Thyroid gland (tissue), 4 donors: Measurements from ENCODE around the gene GPC6. TPM values are rescaled to one million over a fixed set of nuclear protein-coding genes. Genes with fewer than 3 reads are reported as not detected.

Experiments
- DNase-seq, 2 donors: peaks; one replicate each; pipeline ENCODE4 v3.0.0-alpha.2; 2019
- H3K27ac ChIP-seq, 3 donors: fragments of 200-600 bp; sonication (generic); 1 replicate in 2 of 3; 2 replicates in 1 of 3; pipeline ENCODE4 v1.5.1; 2016 to 2019; ENCODE audit warnings: mild to moderate bottlenecking in 1 of 3, moderate library complexity in 1 of 3
- H3K27me3 ChIP-seq: fragments of 200-600 bp; sonication (generic); one replicate; pipeline ENCODE4 v1.5.1; 2019
- H3K36me3 ChIP-seq, 2 donors: fragments of 200-600 bp; sonication (generic); one replicate each; pipeline ENCODE4 v1.5.1; 2016 to 2019
- H3K4me1 ChIP-seq, 2 donors: fragments of 200-600 bp; sonication (generic); one replicate each; pipeline ENCODE4 v1.5.1; 2017 to 2019
- H3K4me3 ChIP-seq, 3 donors: fragments of 200-600 bp; sonication (generic); replicated peaks in 1 of 3; 1 replicate in 2 of 3; 2 replicates in 1 of 3; pipeline ENCODE4 v1.5.1; 2016; ENCODE audit warnings: mild to moderate bottlenecking in 1 of 3
- H3K9me3 ChIP-seq: fragments of 200-600 bp; sonication (generic); one replicate; pipeline ENCODE4 v1.5.1; 2017
- POLR2A ChIP-seq, 2 donors: fragments of 450-650 bp; IDR thresholded peaks; one replicate each; pipeline ENCODE4 v1.6.1; 2017; ENCODE audit warnings: antibody characterized with exemption in 2 of 2, mild to moderate bottlenecking in 2 of 2, moderate library complexity in 1 of 2
- WGBS, 2 donors: methylation state at CpG; one replicate each; pipeline ENCODE4 v1.1.5; 2017; 5-methylcytosine and 5-hydroxymethylcytosine counted together
- intact Hi-C: fragments of 100-400 bp; cut with DNase I; formaldehyde crosslinking; loops from one replicate; pipeline ENCODE4 v1.15.1; 2023
- total RNA-seq, 4 donors: library from RNA; depleted of rRNA; stranded (reverse); fragments of >200 nt; gene quantifications; one replicate each; pipeline ENCODE4 v1.2.3, GENCODE V29; 2016
- TF ChIP-seq, protein P1 (sequence below), 6 experiments: fragments of 200-600 bp in 3 of 6; fragments of 450-650 bp in 3 of 6; sonication (generic) in 3 of 6; IDR thresholded peaks; one replicate each; pipeline ENCODE4 v1.5.1; 2016 to 2019; ENCODE audit warnings: antibody characterized with exemption in 6 of 6, mild to moderate bottlenecking in 2 of 6, inconsistent platforms in 1 of 6, moderate library complexity in 1 of 6

The GPC6 gene
- total RNA-seq, 4 donors from 2014 or later: 2.8 to 13.4 (median 7.5) TPM

DNA sequence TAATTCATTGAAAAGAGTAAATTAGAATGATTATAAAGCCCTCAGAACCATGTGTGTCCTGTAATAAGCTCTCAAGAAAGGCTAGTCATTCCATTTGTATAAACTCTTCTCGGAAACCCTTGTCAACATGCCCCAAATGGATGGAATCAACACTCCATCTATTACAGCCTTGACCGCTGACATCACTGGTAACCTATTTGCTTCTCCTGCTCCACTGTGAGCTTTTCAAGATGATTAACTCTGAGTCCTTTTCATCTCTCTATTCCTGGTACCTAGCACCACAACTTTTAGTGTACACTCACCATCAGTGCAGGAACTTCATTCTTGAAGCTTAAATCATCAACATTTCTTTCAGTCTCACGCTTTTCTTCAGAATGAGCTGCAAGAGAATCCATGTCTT, 640.9 kb downstream of the GPC6 start:
- intact Hi-C loops: no loop called here
- H3K4me3 ChIP-seq: no peak overlapping the region
- no peak for DNase-seq
- no peaks in the 10 kb centered on the region for H3K27me3 ChIP-seq
- no peak overlapping the region for H3K27ac ChIP-seq
- no peaks in the 10 kb centered on the region for H3K4me1 ChIP-seq
- WGBS, 2 donors: 80 to 92% methylated on average over 3 of the region's 3 CpGs
- TF ChIP-seq, protein P1, sequence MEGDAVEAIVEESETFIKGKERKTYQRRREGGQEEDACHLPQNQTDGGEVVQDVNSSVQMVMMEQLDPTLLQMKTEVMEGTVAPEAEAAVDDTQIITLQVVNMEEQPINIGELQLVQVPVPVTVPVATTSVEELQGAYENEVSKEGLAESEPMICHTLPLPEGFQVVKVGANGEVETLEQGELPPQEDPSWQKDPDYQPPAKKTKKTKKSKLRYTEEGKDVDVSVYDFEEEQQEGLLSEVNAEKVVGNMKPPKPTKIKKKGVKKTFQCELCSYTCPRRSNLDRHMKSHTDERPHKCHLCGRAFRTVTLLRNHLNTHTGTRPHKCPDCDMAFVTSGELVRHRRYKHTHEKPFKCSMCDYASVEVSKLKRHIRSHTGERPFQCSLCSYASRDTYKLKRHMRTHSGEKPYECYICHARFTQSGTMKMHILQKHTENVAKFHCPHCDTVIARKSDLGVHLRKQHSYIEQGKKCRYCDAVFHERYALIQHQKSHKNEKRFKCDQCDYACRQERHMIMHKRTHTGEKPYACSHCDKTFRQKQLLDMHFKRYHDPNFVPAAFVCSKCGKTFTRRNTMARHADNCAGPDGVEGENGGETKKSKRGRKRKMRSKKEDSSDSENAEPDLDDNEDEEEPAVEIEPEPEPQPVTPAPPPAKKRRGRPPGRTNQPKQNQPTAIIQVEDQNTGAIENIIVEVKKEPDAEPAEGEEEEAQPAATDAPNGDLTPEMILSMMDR (IDR thresholded peaks at IDR 0.05): no peak
- TF ChIP-seq POLR2A (IDR thresholded peaks at IDR 0.05): no peak
- no peaks in the 10 kb centered on the region for H3K36me3 ChIP-seq
- H3K9me3 ChIP-seq: no peaks in the 10 kb centered on the region

DNA sequence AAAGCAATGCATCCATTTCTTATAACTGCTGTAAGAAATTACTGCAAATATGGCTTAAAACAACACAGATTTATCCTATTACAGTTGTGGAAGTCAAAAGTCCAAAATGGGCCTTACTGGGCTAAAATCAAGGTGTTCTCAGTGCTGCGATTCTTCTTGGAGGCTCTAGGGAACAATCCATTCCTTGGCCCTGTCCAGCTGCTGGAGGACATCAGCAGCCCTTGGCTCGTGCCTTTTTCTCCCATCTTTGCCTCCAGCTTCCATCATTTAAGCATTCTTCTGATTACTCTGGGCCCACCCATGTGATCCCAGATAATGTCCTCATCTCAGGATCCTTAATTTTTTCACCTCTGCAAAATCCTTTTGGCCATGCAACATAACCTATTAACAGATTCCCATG, 645.8 kb downstream of the GPC6 start:
- intact Hi-C loops: no loop called here
- Histone ChIP-seq H3K4me1 (no peaks in the 10 kb centered on the region), H3K27me3 (no peaks in the 10 kb centered on the region), H3K36me3 (no peaks in the 10 kb centered on the region), H3K27ac (no peak overlapping the region), H3K4me3 (no peak overlapping the region), H3K9me3 (no peaks in the 10 kb centered on the region)
- DNase-seq: no peak
- TF ChIP-seq, protein P1 (IDR thresholded peaks at IDR 0.05): no peak
- TF ChIP-seq POLR2A (IDR thresholded peaks at IDR 0.05): no peak
- WGBS, 2 donors: 65 to 67% methylated on average over 2 of the region's 2 CpGs

DNA sequence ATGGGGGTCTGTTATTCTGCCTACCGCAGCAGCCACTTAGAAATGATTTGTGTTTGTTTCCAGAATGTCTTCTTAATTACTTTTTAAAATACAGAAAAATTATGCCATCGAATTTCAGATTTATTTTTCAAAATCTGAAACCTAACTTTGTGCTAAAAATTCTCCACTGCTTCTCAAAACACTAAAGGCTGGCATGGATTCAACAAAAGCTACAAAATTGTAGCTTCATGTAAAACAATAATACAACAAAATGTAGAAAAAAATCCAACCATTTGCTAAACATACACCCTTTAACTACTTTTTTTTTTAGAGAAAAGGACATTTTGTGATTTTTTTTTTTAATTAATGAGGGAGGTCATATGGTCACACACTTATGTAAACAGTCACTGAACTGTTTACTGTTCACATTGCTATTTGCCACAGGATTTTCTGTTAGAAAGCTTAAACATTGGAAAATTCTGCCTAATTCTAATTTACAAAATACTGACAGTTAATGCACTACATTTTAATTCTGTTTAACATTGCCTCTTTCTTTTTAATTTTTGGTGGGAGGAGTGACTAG, 646.3 kb downstream of the GPC6 start:
- H3K36me3 ChIP-seq: no peaks in the 10 kb centered on the region
- no peak for DNase-seq
- H3K27me3 ChIP-seq: no peaks in the 10 kb centered on the region
- no peak overlapping the region for H3K4me3 ChIP-seq
- no peaks in the 10 kb centered on the region for H3K4me1 ChIP-seq
- no peak for TF ChIP-seq POLR2A (IDR thresholded peaks at IDR 0.05)
- TF ChIP-seq, protein P1 (IDR thresholded peaks at IDR 0.05): no peak
- intact Hi-C loops: no loop called here
- no peaks in the 10 kb centered on the region for H3K9me3 ChIP-seq
- WGBS, 2 donors: 80 to 84% methylated on average over 2 of the region's 2 CpGs
- H3K27ac ChIP-seq: no peak overlapping the region

DNA sequence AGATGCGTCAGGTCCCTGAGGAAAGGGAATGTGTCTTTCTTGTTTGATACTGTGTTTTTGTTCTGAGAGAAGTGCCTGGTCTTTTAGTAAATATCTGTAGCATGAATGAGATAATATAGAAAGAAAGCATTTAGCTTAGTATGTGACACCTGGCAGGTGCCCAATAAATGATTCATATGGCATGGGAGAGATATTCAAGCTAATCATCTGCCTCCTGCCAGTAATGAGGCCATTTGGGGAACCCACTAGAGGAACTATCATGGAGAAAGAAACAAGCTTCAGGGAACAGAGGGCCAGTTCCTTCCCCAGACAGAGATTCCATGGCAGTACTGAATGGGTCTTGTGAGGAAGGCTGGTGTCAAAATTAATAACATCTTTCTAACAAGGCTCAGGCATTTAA, 648.9 kb downstream of the GPC6 start:
- DNase-seq: no peak
- Histone ChIP-seq H3K4me1 (no peaks in the 10 kb centered on the region), H3K27me3 (no peaks in the 10 kb centered on the region), H3K27ac (no peak overlapping the region), H3K4me3 (no peak overlapping the region), H3K9me3 (no peaks in the 10 kb centered on the region), H3K36me3 (no peaks in the 10 kb centered on the region)
- 87 to 100% methylated on average over 1 of the region's 1 CpG for WGBS, 2 donors
- intact Hi-C loops: no loop called here
- TF ChIP-seq, protein P1 (IDR thresholded peaks at IDR 0.05): no peak
- no peak for TF ChIP-seq POLR2A (IDR thresholded peaks at IDR 0.05)

DNA sequence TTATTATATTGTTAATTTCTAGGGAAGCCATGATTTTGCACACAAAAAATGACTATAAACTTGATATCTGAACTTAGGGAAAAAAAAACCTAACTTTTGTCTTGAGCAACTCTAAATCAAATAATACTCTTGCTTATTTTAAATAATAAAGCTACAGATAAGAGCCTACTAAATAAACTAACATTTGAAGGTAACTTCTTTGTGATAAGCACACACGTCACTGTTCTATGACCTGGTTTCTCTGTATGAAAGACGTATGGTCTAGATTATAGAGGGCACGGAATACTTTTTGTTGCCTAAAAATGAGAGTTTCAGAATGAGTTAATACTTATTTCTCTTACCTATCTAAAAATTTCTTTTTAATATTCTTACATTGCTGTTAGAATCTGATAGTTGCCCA, 649.6 kb downstream of the GPC6 start:
- DNase-seq: no peak
- Histone ChIP-seq H3K4me1 (no peaks in the 10 kb centered on the region), H3K36me3 (no peaks in the 10 kb centered on the region), H3K27ac (no peak overlapping the region), H3K9me3 (no peaks in the 10 kb centered on the region), H3K27me3 (no peaks in the 10 kb centered on the region), H3K4me3 (no peak overlapping the region)
- WGBS, 2 donors: 88 to 89% methylated on average over 3 of the region's 3 CpGs
- intact Hi-C loops: no loop called here
- no peak for TF ChIP-seq POLR2A (IDR thresholded peaks at IDR 0.05)
- TF ChIP-seq, protein P1 (IDR thresholded peaks at IDR 0.05): no peak
